CD4-positive, alpha-beta memory T cell (primary cell): ENCODE data around the gene CEP131. TPM values are rescaled to one million over a fixed set of nuclear protein-coding genes. Genes with fewer than 3 reads are reported as not detected.

Source experiments
- CTCF ChIA-PET: fragments of 350-600 bp; sonication (Branson Sonifier 250); formaldehyde crosslinking; loops from one replicate; lab custom pipeline; 2021; ENCODE audit warnings: inconsistent platforms; ENCODE audit not compliant: partially characterized antibody; lab: Charles Lee
- POLR2A ChIA-PET: fragments of 350-600 bp; sonication (Branson Sonifier 250); formaldehyde crosslinking; loops from one replicate; lab custom pipeline; 2021; ENCODE audit not compliant: partially characterized antibody; lab: Charles Lee
- DNase-seq, 5 donors: peaks; one replicate each; pipeline versions ENCODE4 v3.0.0 to v3.0.0-alpha.2; 2020 to 2022; ENCODE audit warnings: mixed read lengths in 1 of 5
- H3K27ac ChIP-seq: one replicate; pipeline ENCODE4 v1.7.0; 2013; ENCODE audit warnings: low read depth, low read length
- H3K27me3 ChIP-seq: 2 replicates; pipeline ENCODE4 v1.7.0; 2013; ENCODE audit warnings: mild to moderate bottlenecking, low read length, moderate library complexity; ENCODE audit not compliant: insufficient read depth
- H3K36me3 ChIP-seq: 2 replicates; pipeline ENCODE4 v1.7.0; 2013; ENCODE audit warnings: mild to moderate bottlenecking, low read length, moderate library complexity; ENCODE audit not compliant: insufficient read depth
- H3K4me1 ChIP-seq: 2 replicates; pipeline ENCODE4 v1.7.0; 2013; ENCODE audit warnings: mild to moderate bottlenecking, low read length, moderate library complexity; ENCODE audit not compliant: insufficient read depth
- H3K4me3 ChIP-seq, 2 donors: one replicate each; pipeline ENCODE4 v1.7.0; 2013; ENCODE audit warnings: low read length in 2 of 2, mild to moderate bottlenecking in 1 of 2
- H3K9me3 ChIP-seq, 2 donors: one replicate each; pipeline ENCODE4 v1.7.0; 2013; ENCODE audit warnings: low read length in 2 of 2, control low read depth in 1 of 2; ENCODE audit not compliant: control insufficient read depth in 1 of 2
- H3K27ac Mint-ChIP-seq, 7 donors: one replicate each; pipeline ENCODE4 v1.8.0; 2020 to 2021; ENCODE audit warnings: mixed read lengths in 7 of 7, mild to moderate bottlenecking in 6 of 7, inconsistent platforms in 3 of 7, moderate library complexity in 3 of 7
- H3K27me3 Mint-ChIP-seq, 2 donors: one replicate each; pipeline ENCODE4 v1.8.0; 2020 to 2021; ENCODE audit warnings: mixed read lengths in 2 of 2
- H3K36me3 Mint-ChIP-seq, 2 donors: one replicate each; pipeline ENCODE4 v1.8.0; 2020 to 2021; ENCODE audit warnings: mixed read lengths in 2 of 2, inconsistent platforms in 1 of 2, mild to moderate bottlenecking in 1 of 2
- H3K4me1 Mint-ChIP-seq, 4 donors: one replicate each; pipeline ENCODE4 v1.8.0; 2020 to 2021; ENCODE audit warnings: mixed read lengths in 4 of 4, mild to moderate bottlenecking in 1 of 4
- H3K4me3 Mint-ChIP-seq, 8 donors: one replicate each; pipeline ENCODE4 v1.8.0; 2020 to 2021; ENCODE audit warnings: mixed read lengths in 8 of 8, mild to moderate bottlenecking in 7 of 8, moderate library complexity in 6 of 8, inconsistent platforms in 3 of 8
- H3K9me3 Mint-ChIP-seq, 8 donors: one replicate each; pipeline ENCODE4 v1.8.0; 2020 to 2021; ENCODE audit warnings: mixed read lengths in 8 of 8, mild to moderate bottlenecking in 5 of 8, inconsistent platforms in 3 of 8, moderate library complexity in 1 of 8
- intact Hi-C: fragments of 100-400 bp; cut with micrococcal nuclease; formaldehyde crosslinking; loops from one replicate; pipeline ENCODE4 v1.15.1; 2023
- polyA plus RNA-seq, 2 donors: library from polyadenylated mRNA; unstranded; fragments of 300-500 nt; fragmentation: Illumina TruSeq; gene quantifications; one replicate each; pipeline ENCODE4 v1.2.3, GENCODE V29; 2021
- total RNA-seq, 2 experiments: library from RNA; stranded (reverse); gene quantifications; one replicate each; pipeline ENCODE4 v1.2.3, GENCODE V29; 2021

CEP131 gene
- total and polyA plus RNA-seq, 4 experiments from 2014 or later = 1.7 to 10.5 (median 6.7) TPM

- DNase-seq = peak in 1 of 5 donors; percentile 29
- Histone ChIP-seq H3K9me3 (no peaks in the 10 kb centered on the region), H3K27me3 (peaks cover 3% of the 10 kb centered on the region), H3K4me3 (no peak within 1 kb of the TSS), H3K36me3 (no peaks in the 10 kb centered on the region), H3K27ac (no peak within 1 kb of the TSS), H3K4me1 (no peaks in the 10 kb centered on the region)
- no peak within 1 kb of the TSS for H3K27ac Mint-ChIP-seq
- H3K4me1 Mint-ChIP-seq = peaks cover 0 to 3% (median under 1%) of the 10 kb centered on the region in 4 donors
- no peaks in the 10 kb centered on the region for H3K9me3 Mint-ChIP-seq
- no peaks in the 10 kb centered on the region for H3K36me3 Mint-ChIP-seq
- intact Hi-C loops = no loop called here
- ChIA-PET POLR2A (no interaction called here), CTCF (no interaction called here)
- peaks cover 12% of the 10 kb centered on the region in 2 donors for H3K27me3 Mint-ChIP-seq
- peak within 1 kb of the TSS in 6 of 8 donors; percentile 15 to 63 (median 37) for H3K4me3 Mint-ChIP-seq
Observed at GRCh38 chr17:81165246-81166032, 57.3 kb downstream of the CEP131 start, which contains the start of gene PVALEF. TSS of gene PVALEF (plus strand) at chr17:81165507. CDS start at chr17:81181227, 15,720 bp downstream.

GRCh38 chr17:81164371-81165245, 58.2 kb downstream of the CEP131 start:
- Histone ChIP-seq H3K4me3 (no peak overlapping the region), H3K27me3 (peaks cover 3% of the 10 kb centered on the region), H3K9me3 (no peaks in the 10 kb centered on the region), H3K4me1 (no peaks in the 10 kb centered on the region), H3K36me3 (no peaks in the 10 kb centered on the region), H3K27ac (no peak overlapping the region)
- Mint-ChIP-seq H3K36me3 (no peaks in the 10 kb centered on the region), H3K27me3 (peaks cover 12% of the 10 kb centered on the region in 2 donors), H3K27ac (no peak overlapping the region), H3K4me3 (peak overlapping the region in 4 of 8 donors; percentile 15 to 50 (median 16)), H3K4me1 (peaks cover 0 to 3% (median under 1%) of the 10 kb centered on the region in 4 donors), H3K9me3 (no peaks in the 10 kb centered on the region)
- CTCF ChIA-PET = no interaction called here
- POLR2A ChIA-PET = no interaction called here
- peak in 1 of 5 donors; percentile 13 for DNase-seq
- intact Hi-C loops = no loop called here

GRCh38 chr17:81163703-81164370, 58.9 kb downstream of the CEP131 start:
- Mint-ChIP-seq H3K4me3 (peak overlapping the region in 1 of 8 donors; percentile 20), H3K27me3 (peaks cover 12% of the 10 kb centered on the region in 2 donors), H3K9me3 (no peaks in the 10 kb centered on the region), H3K36me3 (no peaks in the 10 kb centered on the region), H3K4me1 (peaks cover 0 to 3% (median under 1%) of the 10 kb centered on the region in 4 donors), H3K27ac (no peak overlapping the region)
- POLR2A ChIA-PET = no interaction called here
- H3K4me1 ChIP-seq = no peaks in the 10 kb centered on the region
- no peak overlapping the region for H3K27ac ChIP-seq
- no peak overlapping the region for H3K4me3 ChIP-seq
- CTCF ChIA-PET = no interaction called here
- DNase-seq = peak in 1 of 5 donors; percentile 12
- intact Hi-C loops = no loop called here
- no peaks in the 10 kb centered on the region for H3K9me3 ChIP-seq
- H3K27me3 ChIP-seq = peaks cover 3% of the 10 kb centered on the region
- no peaks in the 10 kb centered on the region for H3K36me3 ChIP-seq

GRCh38 chr17:81163051-81163695, 59.6 kb downstream of the CEP131 start:
- Histone ChIP-seq H3K4me1 (no peaks in the 10 kb centered on the region), H3K36me3 (no peaks in the 10 kb centered on the region), H3K4me3 (no peak overlapping the region), H3K27me3 (peaks cover 3% of the 10 kb centered on the region), H3K9me3 (no peaks in the 10 kb centered on the region), H3K27ac (no peak overlapping the region)
- intact Hi-C loops = no loop called here
- H3K4me1 Mint-ChIP-seq = peaks cover 0 to 3% (median under 1%) of the 10 kb centered on the region in 4 donors
- no peak overlapping the region for H3K27ac Mint-ChIP-seq
- DNase-seq = peak in 1 of 5 donors; percentile 13
- no peaks in the 10 kb centered on the region for H3K36me3 Mint-ChIP-seq
- H3K4me3 Mint-ChIP-seq = no peak overlapping the region
- POLR2A ChIA-PET = no interaction called here
- peaks cover 12% of the 10 kb centered on the region in 2 donors for H3K27me3 Mint-ChIP-seq
- CTCF ChIA-PET = no interaction called here
- H3K9me3 Mint-ChIP-seq = no peaks in the 10 kb centered on the region

GRCh38 chr17:81162491-81162890, 60.3 kb downstream of the CEP131 start:
- H3K36me3 Mint-ChIP-seq = no peaks in the 10 kb centered on the region
- no peak overlapping the region for H3K27ac ChIP-seq
- no peak overlapping the region for H3K4me3 Mint-ChIP-seq
- H3K36me3 ChIP-seq = no peaks in the 10 kb centered on the region
- H3K27me3 ChIP-seq = peaks cover 3% of the 10 kb centered on the region
- DNase-seq = no peak
- intact Hi-C loops = no loop called here
- H3K27me3 Mint-ChIP-seq = peaks cover 12% of the 10 kb centered on the region in 2 donors
- no peaks in the 10 kb centered on the region for H3K9me3 ChIP-seq
- POLR2A ChIA-PET = no interaction called here
- H3K9me3 Mint-ChIP-seq = no peaks in the 10 kb centered on the region
- H3K27ac Mint-ChIP-seq = no peak overlapping the region
- CTCF ChIA-PET = no interaction called here
- peaks cover 0 to 3% (median under 1%) of the 10 kb centered on the region in 4 donors for H3K4me1 Mint-ChIP-seq
- H3K4me3 ChIP-seq = no peak overlapping the region
- H3K4me1 ChIP-seq = no peaks in the 10 kb centered on the region

- Histone ChIP-seq H3K4me3 (no peak overlapping the region), H3K9me3 (no peaks in the 10 kb centered on the region), H3K27ac (no peak overlapping the region), H3K36me3 (no peaks in the 10 kb centered on the region), H3K4me1 (no peaks in the 10 kb centered on the region), H3K27me3 (peaks cover 3% of the 10 kb centered on the region)
- intact Hi-C loops = no loop called here
- H3K27ac Mint-ChIP-seq = no peak overlapping the region
- no peak overlapping the region for H3K4me3 Mint-ChIP-seq
- no peak for DNase-seq
- POLR2A ChIA-PET = no interaction called here
- CTCF ChIA-PET = no interaction called here
- H3K27me3 Mint-ChIP-seq = peaks cover 10 to 12% of the 10 kb centered on the region in 2 donors
- no peaks in the 10 kb centered on the region for H3K36me3 Mint-ChIP-seq
- H3K9me3 Mint-ChIP-seq = no peaks in the 10 kb centered on the region
- peaks cover 0 to 1% (median 0%) of the 10 kb centered on the region in 4 donors for H3K4me1 Mint-ChIP-seq
Observed at GRCh38 chr17:81161972-81162371, 60.8 kb downstream of the CEP131 start.
